ENCODE results near the gene CLCC1.

Gene CLCC1

GRCh38 chr1:108916788-108917187 is 46.5 kb downstream of the CLCC1 start:
- no peak for DNase-seq (ENCODE audit: low spot score)

Measured in SW480 (cell line).